GM08714 (cell line): ENCODE measurements around the gene RMI1.
"Not testable (repeated sequence)": the region's sequence is repeated elsewhere in the genome, so short reads cannot be mapped to it uniquely, and the experiment has no call there.

Source experiments
- H3K4me3 ChIP-seq: fragments of 200-500 bp; sonication (Bioruptor generic); 2 replicates; pipeline ENCODE4 v1.5.1; 2014; ENCODE audit warnings: mild to moderate bottlenecking, low read length, inconsistent platforms
- ZNF274 ChIP-seq: IDR thresholded peaks from 2 replicates; pipeline ENCODE4 v1.6.1; 2012; ENCODE audit warnings: mild to moderate bottlenecking, low read depth, low read length

Gene RMI1

DNA sequence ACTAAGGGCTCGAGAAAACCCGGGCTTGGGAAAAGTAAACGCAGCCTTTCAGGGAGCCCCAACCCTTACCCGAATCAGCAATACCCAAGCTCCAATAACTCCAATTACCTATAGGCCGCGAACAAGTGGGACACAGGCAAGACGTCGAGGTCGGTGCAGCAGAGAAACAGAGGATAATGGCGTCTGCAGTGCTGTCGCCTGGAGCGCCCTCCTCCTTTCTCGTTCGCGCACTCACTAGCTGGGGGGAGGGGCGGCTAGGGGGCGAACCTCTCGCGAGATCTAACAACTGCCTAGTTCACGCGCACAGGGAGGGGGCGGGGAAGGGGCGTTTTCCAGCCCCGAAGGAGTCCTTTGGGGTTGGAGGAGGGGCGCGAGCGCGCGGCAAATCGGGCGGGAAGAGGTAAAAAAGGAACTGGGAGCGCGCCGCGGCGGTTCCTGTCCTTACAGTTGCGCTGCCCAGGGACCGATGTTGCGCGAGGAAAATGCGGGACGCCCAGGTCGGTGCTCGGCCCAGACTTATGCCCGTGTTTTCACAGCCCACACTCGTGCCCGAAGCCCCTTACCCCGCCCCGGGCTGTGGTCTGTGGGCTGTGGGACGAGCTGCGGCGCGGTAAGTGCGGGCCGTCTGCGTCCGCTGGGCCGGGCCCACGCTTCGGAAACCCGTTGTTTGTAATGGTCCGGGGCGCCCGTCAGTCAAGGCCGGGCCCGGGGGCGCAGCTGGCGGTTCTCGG, at the start of gene RMI1:
TSS of gene RMI1 (plus strand) at position 411 of the 731 bp plus-strand sequence. CDS start 20,182 bp downstream, outside the sequence.
- no peak for TF ChIP-seq ZNF274
- H3K4me3 ChIP-seq = peak within 1 kb of the TSS; percentile 91

DNA sequence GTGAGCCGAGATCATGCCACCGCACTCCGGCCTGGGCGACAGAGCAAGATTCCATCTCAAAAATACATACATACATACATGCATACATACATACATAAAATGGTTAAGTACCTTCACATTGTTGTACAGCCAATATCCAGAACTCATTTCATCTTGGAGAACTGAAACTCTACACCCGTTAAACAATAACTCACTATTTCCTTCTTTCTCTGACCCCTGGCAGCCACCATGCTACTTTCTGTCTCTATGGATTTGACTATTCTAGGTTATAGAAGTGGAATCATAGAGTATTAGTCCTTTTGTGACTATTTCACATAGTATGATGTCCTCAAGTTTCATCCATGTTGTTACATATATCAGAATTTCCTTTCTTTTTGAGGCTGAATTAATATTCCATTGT, 49.7 kb upstream of the RMI1 start:
- H3K4me3 ChIP-seq = no peak overlapping the region
- TF ChIP-seq ZNF274 = no peak

GRCh38 chr9:83932011-83932410, 48.6 kb upstream of the RMI1 start:
- TF ChIP-seq ZNF274 = no peak
- no peak overlapping the region for H3K4me3 ChIP-seq

DNA sequence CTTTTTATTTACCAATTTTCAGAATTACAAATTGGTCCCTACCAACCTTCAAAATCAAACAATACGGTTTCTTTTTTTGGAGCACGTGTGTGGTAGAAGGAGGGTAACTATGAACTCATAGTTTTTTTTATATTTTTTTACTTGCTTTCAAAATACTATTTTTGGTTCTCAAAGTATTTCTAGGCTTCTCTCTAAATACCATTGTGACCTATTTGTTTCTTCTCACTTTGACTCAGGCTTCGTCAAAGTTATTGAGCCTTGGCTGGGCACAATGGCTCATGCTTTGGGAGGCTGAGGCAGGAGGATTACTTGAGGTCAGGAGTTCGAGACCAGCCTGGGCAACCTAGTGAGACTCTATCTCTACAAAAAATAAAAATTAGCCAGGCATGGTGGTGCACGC, 47.8 kb upstream of the RMI1 start:
- no peak for TF ChIP-seq ZNF274
- H3K4me3 ChIP-seq = no peak overlapping the region

DNA sequence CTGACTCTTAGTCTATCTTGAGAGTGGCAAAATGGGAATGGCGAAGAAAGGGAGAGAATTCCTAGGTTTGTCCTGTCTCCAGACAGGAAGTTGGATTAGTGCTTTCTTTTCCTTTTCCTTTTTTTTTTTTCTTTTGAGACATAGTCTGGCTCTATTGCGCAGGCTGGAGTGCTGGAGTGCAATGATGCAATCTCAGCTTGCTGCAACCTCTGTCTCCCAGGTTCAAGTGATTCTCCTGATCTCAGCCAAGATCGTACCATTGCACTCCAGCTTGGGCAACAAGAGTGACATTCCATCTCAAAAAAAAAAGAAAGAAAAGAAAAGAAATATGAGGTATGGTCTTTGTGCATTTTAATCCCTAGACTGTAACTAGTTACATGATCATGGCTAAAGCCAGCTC, 46.8 kb upstream of the RMI1 start:
- no peak for TF ChIP-seq ZNF274
- no peak overlapping the region for H3K4me3 ChIP-seq

GRCh38 chr9:83934569-83935275, 45.9 kb upstream of the RMI1 start:
- TF ChIP-seq ZNF274 = no peak

GRCh38 chr9:83935276-83935935, 45.2 kb upstream of the RMI1 start:
- TF ChIP-seq ZNF274 = no peak

More at GRCh38 chr9:83934569-83935275, 45.9 kb upstream of the RMI1 start:
- no peak overlapping the region for H3K4me3 ChIP-seq

GRCh38 chr9:83936523-83936922, 44.1 kb upstream of the RMI1 start:
- no peak overlapping the region for H3K4me3 ChIP-seq
- TF ChIP-seq ZNF274 = no peak

More at GRCh38 chr9:83935276-83935935, 45.2 kb upstream of the RMI1 start:
- no peak overlapping the region for H3K4me3 ChIP-seq

- no peak overlapping the region for H3K4me3 ChIP-seq
- TF ChIP-seq ZNF274 = no peak
These were observed 42.6 kb upstream of the RMI1 start for GRCh38 chr9:83937861-83938455.

- TF ChIP-seq ZNF274 = no peak
These were observed 39.9 kb upstream of the RMI1 start for GRCh38 chr9:83940590-83941303.

DNA sequence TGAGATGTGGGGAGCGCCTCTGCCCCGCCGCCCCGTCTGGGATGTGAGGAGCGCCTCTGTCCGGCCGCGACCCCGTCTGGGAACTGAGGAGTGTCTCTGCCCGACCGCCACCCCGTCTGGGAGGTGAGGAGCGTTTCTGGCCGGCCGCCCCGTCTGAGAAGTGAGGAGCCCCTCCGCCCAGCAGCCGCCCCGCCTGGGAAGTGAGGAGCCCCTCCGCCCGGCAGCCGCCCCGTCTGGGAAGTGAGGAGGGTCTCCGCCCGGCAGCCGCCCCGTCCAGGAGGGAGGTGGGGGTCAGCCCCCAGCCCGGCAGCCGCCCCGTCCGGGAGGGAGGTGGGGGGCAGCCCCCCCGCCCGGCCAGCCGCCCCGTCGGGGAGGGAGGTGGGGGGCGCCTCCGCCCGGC, 32.5 kb upstream of the RMI1 start:
- not testable (repeated sequence) for H3K4me3 ChIP-seq

More at GRCh38 chr9:83940590-83941303, 39.9 kb upstream of the RMI1 start:
- H3K4me3 ChIP-seq = no peak overlapping the region

GRCh38 chr9:83956086-83956435, 24.5 kb upstream of the RMI1 start:
- TF ChIP-seq ZNF274 = no peak
- H3K4me3 ChIP-seq = peak overlapping the region; percentile 63; the same call in 1 of the 2 replicates

DNA sequence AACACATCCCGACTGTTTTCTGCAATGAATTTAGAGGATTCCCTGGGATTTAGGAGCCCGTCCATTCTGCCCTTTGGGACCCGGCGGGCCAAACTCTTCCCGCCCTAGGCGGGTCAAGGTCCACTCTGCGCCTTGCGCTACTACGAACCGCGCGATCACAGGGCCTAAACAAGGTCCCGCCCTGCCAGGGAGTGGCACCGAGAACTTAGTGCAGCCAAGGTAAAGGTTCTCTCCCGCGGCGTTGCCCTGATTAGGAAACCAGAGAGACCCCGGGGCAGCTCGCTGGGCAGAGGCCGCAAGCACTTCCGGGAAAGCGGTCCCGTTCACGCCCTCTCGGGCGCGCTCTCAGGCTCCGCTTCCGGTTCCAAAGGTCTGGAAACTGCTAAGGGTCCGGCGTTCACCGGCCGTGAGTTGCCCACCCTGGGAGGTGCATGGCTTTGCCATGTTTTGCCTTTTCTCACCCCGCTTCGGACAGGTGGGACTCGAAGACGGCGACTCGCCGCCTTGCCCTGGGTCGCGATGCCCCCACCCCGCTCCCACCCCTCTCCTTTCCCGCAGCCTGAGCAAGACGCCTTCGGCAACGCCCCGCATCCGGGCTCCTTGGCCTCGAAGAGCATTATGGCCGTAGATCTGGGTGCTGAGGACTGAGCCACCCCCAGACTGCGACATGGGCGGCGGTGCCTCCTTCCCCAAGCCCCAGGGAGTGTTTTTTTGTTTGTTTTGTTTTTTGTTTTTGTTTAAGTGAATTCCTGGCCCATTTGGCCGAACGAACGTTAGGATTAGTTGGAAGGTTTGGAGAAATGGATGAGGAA, 24.0 kb upstream of the RMI1 start:
- no peak for TF ChIP-seq ZNF274
- peak overlapping the region; percentile 63; the same call in 1 of the 2 replicates for H3K4me3 ChIP-seq

DNA sequence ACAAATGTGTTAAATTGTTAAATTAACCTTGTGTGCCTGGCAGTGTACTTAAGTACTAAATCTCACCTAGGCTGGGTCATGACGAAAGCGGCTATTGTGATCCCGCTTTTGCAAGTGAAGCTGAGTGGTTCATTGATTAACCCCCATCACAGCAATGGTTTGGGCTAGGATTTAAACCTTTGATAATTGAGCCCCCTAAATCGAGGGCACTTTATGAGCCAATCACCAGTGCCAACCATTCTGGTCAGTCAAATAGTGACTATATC, 23.4 kb upstream of the RMI1 start:
- no peak for TF ChIP-seq ZNF274
- H3K4me3 ChIP-seq = peak overlapping the region; percentile 63; the same call in 1 of the 2 replicates
